GM12872 (cell line): ENCODE data around the gene SRPRB.

Experiments used
- TF ChIP-seq, protein P1 (sequence below): IDR thresholded peaks from 3 replicates; pipeline ENCODE4 v1.5.1; 2011; ENCODE audit warnings: low read depth, mild to moderate bottlenecking, low read length, moderate library complexity; ENCODE audit not compliant: insufficient read depth

Gene SRPRB

DNA sequence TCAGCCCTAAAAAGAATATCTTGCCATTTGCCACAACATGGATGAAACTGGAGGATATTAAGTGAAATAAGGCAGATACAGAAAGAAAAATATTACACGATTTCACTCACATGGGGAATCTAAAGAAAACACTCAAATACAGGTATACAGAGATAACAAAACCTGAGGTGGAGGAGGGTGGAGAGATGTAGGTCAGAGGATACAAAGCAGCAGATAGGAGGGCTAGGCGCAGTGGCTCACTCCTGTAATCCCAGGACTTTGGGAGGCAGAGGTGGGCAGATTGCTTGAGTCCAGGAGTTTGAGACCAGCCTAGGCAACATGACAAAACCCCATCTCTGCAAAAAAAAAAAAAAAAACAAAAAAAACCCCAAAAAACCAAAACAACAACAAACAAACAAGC is 23.2 kb upstream of the SRPRB start:
- TF ChIP-seq, protein P1, sequence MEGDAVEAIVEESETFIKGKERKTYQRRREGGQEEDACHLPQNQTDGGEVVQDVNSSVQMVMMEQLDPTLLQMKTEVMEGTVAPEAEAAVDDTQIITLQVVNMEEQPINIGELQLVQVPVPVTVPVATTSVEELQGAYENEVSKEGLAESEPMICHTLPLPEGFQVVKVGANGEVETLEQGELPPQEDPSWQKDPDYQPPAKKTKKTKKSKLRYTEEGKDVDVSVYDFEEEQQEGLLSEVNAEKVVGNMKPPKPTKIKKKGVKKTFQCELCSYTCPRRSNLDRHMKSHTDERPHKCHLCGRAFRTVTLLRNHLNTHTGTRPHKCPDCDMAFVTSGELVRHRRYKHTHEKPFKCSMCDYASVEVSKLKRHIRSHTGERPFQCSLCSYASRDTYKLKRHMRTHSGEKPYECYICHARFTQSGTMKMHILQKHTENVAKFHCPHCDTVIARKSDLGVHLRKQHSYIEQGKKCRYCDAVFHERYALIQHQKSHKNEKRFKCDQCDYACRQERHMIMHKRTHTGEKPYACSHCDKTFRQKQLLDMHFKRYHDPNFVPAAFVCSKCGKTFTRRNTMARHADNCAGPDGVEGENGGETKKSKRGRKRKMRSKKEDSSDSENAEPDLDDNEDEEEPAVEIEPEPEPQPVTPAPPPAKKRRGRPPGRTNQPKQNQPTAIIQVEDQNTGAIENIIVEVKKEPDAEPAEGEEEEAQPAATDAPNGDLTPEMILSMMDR, result no peak

DNA sequence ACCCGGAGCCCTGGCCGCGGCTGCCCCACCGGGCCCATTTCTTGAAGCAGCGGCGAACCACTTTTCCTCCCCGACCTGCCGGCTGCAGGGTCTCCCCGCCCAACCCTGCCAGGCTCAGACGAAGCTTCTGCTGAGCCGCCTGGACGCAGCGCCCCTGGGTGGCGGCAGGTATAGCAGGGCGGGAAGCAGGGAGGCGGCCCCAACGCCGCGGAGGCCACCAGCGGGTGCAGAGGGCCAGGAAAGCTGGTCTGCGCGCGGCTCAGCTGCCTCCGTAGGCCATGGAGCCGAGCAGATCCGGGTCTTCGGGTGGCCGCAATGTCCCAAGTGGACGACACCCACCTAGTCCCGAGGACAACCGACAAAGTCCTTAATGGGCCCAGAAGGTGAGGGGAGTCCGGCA is 21.9 kb upstream of the SRPRB start:
- TF ChIP-seq, protein P1, result no peak

DNA sequence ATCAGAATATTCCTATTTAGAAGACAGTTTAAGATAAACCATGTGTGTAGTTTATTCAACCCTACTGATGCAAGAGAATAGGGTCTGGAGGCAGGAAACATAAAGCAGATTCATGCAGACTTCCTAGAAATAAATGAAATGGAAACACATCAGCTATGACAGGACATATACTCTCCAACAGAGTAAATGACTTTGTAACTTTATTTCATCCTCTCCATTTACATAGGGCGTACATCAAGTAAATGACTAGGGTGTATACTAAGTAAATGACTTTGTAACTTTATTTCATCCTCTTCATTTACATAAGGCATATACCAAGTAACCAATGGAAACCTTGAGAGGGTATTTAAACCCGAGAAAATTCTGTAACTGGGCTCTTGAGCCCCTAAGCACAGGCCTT is 17.6 kb upstream of the SRPRB start:
- TF ChIP-seq, protein P1, result no peak

DNA sequence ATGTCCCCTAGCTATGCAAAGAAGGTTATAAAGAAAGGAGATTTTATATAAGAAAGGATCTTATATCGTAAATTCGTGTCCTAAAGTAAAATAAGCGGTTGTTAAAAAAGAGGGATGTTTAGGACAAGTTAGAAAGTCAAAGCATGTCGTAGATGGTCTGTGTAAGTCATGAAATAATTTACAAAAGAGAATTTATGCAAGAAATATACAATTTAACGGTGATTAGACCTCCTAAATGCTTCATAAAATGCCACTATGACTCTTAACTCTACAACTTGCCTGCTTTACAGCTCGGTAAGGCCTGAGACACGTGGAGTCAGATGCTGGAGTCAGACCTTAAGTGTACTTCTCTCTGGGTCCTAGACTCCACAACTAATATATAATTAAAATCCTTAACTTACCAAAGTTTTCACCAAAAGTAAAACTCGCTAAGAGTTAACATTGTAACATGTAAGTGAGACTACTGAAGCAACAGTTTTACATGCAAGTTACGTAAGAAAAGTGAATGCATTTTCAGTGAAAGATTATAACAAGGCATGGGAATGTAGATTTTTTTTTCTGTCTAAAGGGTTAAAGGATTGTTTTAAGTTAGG is 13.3 kb upstream of the SRPRB start:
- TF ChIP-seq, protein P1, result no peak

DNA sequence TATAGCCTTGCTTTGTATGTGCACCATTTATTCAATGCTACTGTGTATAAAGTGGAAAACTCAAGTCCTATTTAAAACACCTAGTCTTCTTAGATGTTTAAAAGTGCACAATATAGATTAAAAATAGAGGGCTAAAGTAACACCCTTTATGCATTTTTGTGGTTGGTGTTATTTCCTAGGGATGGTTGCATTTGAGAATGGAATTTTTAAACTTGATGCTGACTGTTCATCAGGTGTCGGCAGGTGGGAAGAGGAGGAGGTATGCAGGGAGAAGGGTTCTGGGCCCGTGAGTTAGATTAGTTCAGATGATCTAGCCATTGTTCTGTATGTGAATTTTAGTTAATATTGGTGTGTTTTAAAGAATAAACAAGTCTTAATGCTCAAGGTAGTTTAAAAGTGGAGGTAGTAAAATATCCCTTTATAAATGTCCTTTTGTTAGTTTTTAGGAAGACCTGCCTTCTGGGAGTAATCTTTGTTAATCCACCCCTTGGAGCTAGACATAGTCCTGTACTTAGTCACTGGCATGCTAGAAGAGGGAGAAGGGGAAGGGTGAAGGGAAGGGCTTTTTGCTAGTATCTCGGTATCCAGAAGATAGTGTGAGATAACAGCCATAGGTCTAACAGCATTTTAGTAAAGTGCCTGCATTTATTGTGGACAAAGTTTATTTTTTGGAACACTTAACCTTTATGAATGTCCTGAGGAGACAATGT is 8.1 kb upstream of the SRPRB start:
- TF ChIP-seq, protein P1, result no peak

DNA sequence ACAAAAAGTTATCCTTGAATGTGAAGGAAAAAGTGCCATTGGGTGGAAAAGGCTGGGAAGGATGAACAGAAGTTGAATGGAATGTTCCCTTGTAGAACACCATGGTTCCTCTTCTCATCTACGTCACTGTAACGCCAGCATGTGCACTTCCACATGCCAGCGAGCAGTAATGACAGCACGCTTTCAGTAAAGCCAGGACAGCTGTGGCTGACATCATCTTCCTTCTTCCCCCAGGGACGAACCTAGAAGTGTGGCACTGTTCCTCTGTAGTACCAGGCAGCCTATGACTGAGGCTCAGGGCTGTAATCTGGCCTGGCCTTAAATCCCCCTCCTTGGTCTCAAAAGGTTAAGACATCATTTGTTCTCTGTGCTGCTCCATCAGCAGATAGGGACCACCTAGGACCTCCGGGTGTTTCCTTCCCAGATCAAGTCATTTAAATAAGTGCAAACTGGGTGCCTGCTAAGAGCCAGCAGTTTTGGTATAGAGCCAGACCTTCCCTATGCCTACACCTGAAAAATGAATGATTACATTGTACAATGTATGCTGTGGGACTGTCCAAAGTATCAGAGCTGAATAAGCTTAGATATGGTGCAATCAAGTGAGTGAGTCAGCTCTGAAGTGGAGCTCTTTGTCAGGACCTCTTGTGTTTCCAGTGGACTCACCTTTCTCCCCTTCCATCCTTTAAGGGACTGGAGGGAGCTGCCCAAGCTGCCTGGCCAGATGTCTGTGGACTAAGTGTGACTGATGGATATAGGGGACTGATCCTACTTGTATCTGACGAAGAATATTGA is 5.6 kb upstream of the SRPRB start:
- TF ChIP-seq, protein P1, result no peak

DNA sequence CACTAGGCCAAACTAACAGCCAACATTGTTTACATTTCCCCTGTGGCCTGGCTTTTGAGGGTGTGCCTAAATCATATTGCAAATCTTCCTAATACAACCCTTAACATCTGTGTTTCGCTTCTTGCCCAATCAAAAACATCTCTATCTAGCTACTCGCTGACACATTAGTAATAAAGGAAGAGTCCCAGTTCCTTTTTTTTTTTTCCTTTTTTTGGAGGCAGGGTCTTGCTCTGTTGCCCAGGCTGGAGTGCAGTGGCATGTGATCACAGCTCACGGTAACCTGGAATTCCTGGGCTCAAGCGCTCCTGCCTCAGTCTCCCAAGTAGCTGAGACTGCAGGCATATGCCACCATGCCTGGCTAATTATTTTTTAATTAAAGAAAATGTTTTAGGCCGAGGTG is 2.1 kb upstream of the SRPRB start:
- TF ChIP-seq, protein P1, result no peak
